Neuron (in vitro differentiated cells): ENCODE results near the gene NOP9.

Experiments
- H2AFZ ChIP-seq: one replicate; pipeline ENCODE4 v1.6.1; 2013; ENCODE audit warnings: low read depth, mild to moderate bottlenecking, inconsistent platforms, low read length, moderate library complexity
- H3K27me3 ChIP-seq: one replicate; pipeline ENCODE4 v1.6.1; 2013; ENCODE audit warnings: low read length; ENCODE audit not compliant: insufficient read depth
- H3K36me3 ChIP-seq: one replicate; pipeline ENCODE4 v1.6.1; 2013; ENCODE audit warnings: low read length; ENCODE audit not compliant: insufficient read depth
- H3K4me1 ChIP-seq: one replicate; pipeline ENCODE4 v1.6.1; 2013; ENCODE audit warnings: low read length; ENCODE audit not compliant: insufficient read depth
- H3K4me3 ChIP-seq: 2 replicates; pipeline ENCODE4 v1.5.1; 2013; ENCODE audit warnings: mild to moderate bottlenecking, low read length, moderate library complexity
- H3K9me3 ChIP-seq: one replicate; pipeline ENCODE4 v1.6.1; 2013; ENCODE audit warnings: low read length

NOP9 gene

GRCh38 chr14:24280797-24281460, 18.7 kb upstream of the NOP9 start:
- H3K36me3 ChIP-seq: no peaks in the 10 kb centered on the region
- H3K9me3 ChIP-seq: no peaks in the 10 kb centered on the region
- H2AFZ ChIP-seq: no peak overlapping the region
- no peak overlapping the region for H3K4me3 ChIP-seq
- H3K4me1 ChIP-seq: no peaks in the 10 kb centered on the region
- no peaks in the 10 kb centered on the region for H3K27me3 ChIP-seq

DNA sequence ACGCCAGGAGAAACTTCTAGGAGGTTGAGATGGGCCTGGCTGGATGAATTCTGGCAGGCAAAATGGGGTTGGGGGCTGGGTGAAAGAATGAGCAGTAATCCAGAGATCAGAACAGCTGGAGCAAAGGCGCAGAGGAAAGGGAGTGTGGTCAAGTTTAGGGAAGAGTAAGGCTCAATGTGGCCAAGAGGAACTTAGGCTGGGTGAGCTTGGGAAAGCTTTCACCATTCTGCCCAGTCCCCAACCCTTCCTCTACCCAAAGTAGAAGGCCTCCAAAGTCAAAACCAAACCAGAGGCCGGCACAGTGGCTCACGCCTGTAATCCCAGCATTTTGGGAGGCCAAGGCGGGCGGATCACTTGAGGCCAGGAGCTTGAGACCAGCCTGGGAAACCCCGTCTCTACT, 18.0 kb upstream of the NOP9 start:
- no peaks in the 10 kb centered on the region for H3K9me3 ChIP-seq
- H2AFZ ChIP-seq: no peak overlapping the region
- no peaks in the 10 kb centered on the region for H3K4me1 ChIP-seq
- H3K27me3 ChIP-seq: no peaks in the 10 kb centered on the region
- no peak overlapping the region for H3K4me3 ChIP-seq
- no peaks in the 10 kb centered on the region for H3K36me3 ChIP-seq

- Histone ChIP-seq H3K4me3 (no peak overlapping the region), H2AFZ (no peak overlapping the region), H3K4me1 (no peaks in the 10 kb centered on the region), H3K27me3 (no peaks in the 10 kb centered on the region), H3K36me3 (no peaks in the 10 kb centered on the region), H3K9me3 (no peaks in the 10 kb centered on the region)
Observed at GRCh38 chr14:24282736-24283135, 16.9 kb upstream of the NOP9 start.

GRCh38 chr14:24283796-24284460, 15.7 kb upstream of the NOP9 start:
- no peak overlapping the region for H3K4me3 ChIP-seq
- no peaks in the 10 kb centered on the region for H3K4me1 ChIP-seq
- H2AFZ ChIP-seq: no peak overlapping the region
- H3K9me3 ChIP-seq: no peaks in the 10 kb centered on the region
- no peaks in the 10 kb centered on the region for H3K36me3 ChIP-seq
- no peaks in the 10 kb centered on the region for H3K27me3 ChIP-seq

DNA sequence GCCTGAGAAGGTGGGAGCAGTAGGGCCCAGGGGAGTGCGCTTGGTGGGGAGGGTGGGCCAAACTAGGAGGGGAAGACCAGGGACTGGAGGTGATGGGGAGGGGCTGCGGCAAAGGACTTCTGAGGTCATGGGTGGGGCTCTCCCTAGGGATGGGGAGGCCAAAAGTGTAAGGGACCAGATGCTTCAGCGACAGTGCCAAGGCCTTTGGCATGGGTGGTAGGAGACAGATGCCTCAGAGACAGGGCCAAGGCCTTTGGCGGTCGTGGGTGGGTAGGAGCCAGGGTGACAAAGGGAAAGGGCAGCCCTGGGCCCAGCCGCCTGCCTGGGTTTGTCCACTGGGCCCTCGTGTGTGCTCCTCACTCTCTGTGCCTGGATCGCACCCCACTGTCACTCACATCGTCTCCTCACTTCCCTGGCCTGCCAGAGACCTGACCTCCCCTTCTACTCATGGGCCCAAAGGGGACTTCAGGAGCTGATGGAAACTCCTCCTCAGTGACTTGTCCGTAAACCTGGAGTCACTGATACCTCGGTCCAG, 15.1 kb upstream of the NOP9 start:
- no peak overlapping the region for H3K4me3 ChIP-seq
- peaks cover 3% of the 10 kb centered on the region for H3K36me3 ChIP-seq
- no peaks in the 10 kb centered on the region for H3K27me3 ChIP-seq
- no peaks in the 10 kb centered on the region for H3K9me3 ChIP-seq
- H3K4me1 ChIP-seq: no peaks in the 10 kb centered on the region
- H2AFZ ChIP-seq: no peak overlapping the region

GRCh38 chr14:24285351-24285750, 14.3 kb upstream of the NOP9 start:
- Histone ChIP-seq H3K36me3 (peaks cover 9% of the 10 kb centered on the region), H3K4me1 (no peaks in the 10 kb centered on the region), H3K27me3 (no peaks in the 10 kb centered on the region), H2AFZ (no peak overlapping the region), H3K9me3 (no peaks in the 10 kb centered on the region), H3K4me3 (no peak overlapping the region)

- Histone ChIP-seq H3K4me3 (no peak overlapping the region), H3K4me1 (no peaks in the 10 kb centered on the region), H3K27me3 (no peaks in the 10 kb centered on the region), H3K9me3 (no peaks in the 10 kb centered on the region), H3K36me3 (peaks cover 16% of the 10 kb centered on the region), H2AFZ (no peak overlapping the region)
Observed at GRCh38 chr14:24286996-24287395, 12.7 kb upstream of the NOP9 start.

- no peak overlapping the region for H2AFZ ChIP-seq
- H3K27me3 ChIP-seq: no peaks in the 10 kb centered on the region
- H3K4me1 ChIP-seq: no peaks in the 10 kb centered on the region
Observed at GRCh38 chr14:24289649-24290280, 9.9 kb upstream of the NOP9 start.

GRCh38 chr14:24290746-24291145, 8.9 kb upstream of the NOP9 start:
- Histone ChIP-seq H3K27me3 (no peaks in the 10 kb centered on the region), H2AFZ (no peak overlapping the region), H3K4me3 (no peak overlapping the region), H3K9me3 (no peaks in the 10 kb centered on the region), H3K4me1 (no peaks in the 10 kb centered on the region), H3K36me3 (peaks cover 27% of the 10 kb centered on the region)

More at GRCh38 chr14:24289649-24290280, 9.9 kb upstream of the NOP9 start:
- Histone ChIP-seq H3K4me3 (no peak overlapping the region), H3K36me3 (peaks cover 24% of the 10 kb centered on the region), H3K9me3 (no peaks in the 10 kb centered on the region)

DNA sequence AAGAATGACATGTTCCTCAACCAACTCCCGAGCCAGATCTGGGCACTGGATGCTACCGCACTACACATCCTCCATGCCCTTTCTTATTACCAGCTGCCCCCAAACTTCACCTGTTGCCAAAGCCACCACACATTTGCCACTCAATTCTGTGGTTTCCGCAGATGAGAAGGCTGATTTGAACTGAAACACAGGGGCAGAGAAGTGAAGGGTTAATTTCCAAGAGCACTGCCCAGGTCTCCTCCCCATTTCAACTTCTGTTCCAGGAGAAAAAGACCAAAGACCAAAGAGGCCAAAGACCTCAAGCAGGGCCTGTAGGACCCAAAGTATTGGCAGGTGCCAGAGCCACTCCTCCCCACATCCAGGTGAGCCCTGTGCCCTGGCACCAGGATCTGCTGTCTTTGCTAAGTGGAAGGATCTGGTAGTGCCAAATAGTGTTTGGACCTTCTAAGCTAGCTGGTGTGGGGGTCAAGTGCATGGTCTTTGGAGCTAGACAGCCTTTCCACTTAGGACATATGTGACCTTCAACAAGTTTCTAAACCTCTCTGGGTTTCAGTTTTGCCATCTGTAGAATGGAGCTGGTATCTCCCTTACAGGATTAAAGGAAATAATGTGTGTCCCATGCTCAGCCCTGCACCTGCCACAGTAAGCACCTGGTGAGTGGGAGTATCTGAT, 8.1 kb upstream of the NOP9 start:
- Histone ChIP-seq H3K4me3 (no peak overlapping the region), H3K36me3 (peaks cover 30% of the 10 kb centered on the region), H2AFZ (no peak overlapping the region)

DNA sequence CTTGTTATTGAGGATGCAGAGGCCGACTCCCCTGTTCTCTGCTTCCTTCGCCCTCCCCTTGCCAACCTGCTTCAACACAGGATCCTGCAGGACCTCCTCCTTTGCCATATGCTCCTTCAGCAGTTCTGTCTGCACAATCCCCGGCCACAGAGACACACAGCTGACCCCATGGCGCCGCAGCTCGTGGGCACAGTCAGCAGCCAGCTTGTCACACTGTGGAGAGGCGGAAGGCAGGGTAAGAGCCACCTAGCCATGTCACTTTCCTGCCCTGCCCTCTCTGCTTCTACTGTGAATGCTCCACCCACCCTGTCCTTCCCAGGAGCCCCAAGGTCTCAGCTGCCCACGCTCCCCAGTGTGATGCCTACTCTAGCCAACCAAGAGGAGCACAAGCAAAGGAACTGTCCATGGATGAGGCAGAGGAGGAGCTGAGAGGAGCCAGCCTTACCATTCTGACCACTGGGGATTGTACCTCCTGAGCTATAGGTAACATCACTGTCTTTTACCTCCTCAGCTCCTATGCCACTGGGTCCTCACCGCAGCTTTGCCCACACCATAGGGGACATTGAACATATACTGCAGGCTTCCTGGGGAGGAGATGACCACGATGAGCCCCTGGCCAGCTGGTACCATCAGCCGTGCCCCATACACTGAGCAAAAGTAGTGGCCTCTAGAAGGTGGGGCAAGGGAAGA, 7.4 kb upstream of the NOP9 start:
- Histone ChIP-seq H2AFZ (no peak overlapping the region), H3K27me3 (no peaks in the 10 kb centered on the region), H3K9me3 (no peaks in the 10 kb centered on the region), H3K4me3 (no peak overlapping the region), H3K36me3 (peaks cover 30% of the 10 kb centered on the region), H3K4me1 (no peaks in the 10 kb centered on the region)

More for the DNA sequence above, 8.1 kb upstream of the NOP9 start:
- H3K9me3 ChIP-seq: no peaks in the 10 kb centered on the region
- H3K27me3 ChIP-seq: no peaks in the 10 kb centered on the region
- H3K4me1 ChIP-seq: no peaks in the 10 kb centered on the region

DNA sequence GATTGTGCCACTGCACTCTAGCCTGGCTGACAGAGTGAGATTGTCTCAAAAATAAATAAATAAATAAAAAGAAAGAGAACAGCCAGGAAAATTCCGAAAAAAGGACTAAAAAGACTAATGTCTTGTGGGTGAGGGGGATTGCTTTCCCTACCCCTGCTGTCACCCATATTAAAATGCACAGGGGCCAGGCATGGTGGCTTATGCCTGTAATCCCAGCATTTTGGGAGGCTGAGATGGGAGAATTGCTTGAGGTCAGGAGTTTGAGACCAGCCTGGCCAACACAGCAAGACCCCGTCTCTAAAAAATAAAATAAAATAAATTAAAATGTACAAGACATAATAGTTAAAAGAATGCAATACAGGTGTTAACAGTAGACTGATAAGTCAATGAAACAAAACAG, 6.1 kb upstream of the NOP9 start:
- Histone ChIP-seq H2AFZ (no peak overlapping the region), H3K4me3 (no peak overlapping the region), H3K36me3 (peaks cover 30% of the 10 kb centered on the region), H3K4me1 (no peaks in the 10 kb centered on the region), H3K9me3 (no peaks in the 10 kb centered on the region), H3K27me3 (no peaks in the 10 kb centered on the region)
